Hepatocyte (in vitro differentiated cells): ENCODE data around the gene CNIH3. TPM values are rescaled to one million over a fixed set of nuclear protein-coding genes. Genes with fewer than 3 reads are reported as not detected.

Experiments
- DNase-seq: peaks from one replicate; pipeline ENCODE4 v3.0.0-alpha.2; 2016; ENCODE audit warnings: low spot score
- H2AFZ ChIP-seq: fragments of 200-600 bp; sonication (generic); 2 replicates; pipeline ENCODE4 v1.6.0; 2016; ENCODE audit warnings: antibody characterized with exemption, mild to moderate bottlenecking
- H3K27ac ChIP-seq: fragments of 200-600 bp; sonication (generic); 2 replicates; pipeline ENCODE4 v1.5.1; 2016; ENCODE audit warnings: mild to moderate bottlenecking
- H3K27me3 ChIP-seq: fragments of 200-600 bp; sonication (generic); 2 replicates; pipeline ENCODE4 v1.6.1; 2016
- H3K36me3 ChIP-seq: fragments of 200-600 bp; sonication (generic); replicated peaks from 2 replicates; pipeline ENCODE4 v1.5.1; 2016; ENCODE audit warnings: low read depth; ENCODE audit not compliant: insufficient read depth
- H3K4me1 ChIP-seq: fragments of 200-600 bp; sonication (generic); 2 replicates; pipeline ENCODE4 v1.5.1; 2016; ENCODE audit warnings: mild to moderate bottlenecking, moderate library complexity; ENCODE audit not compliant: insufficient read depth
- H3K4me2 ChIP-seq: fragments of 200-600 bp; sonication (generic); 2 replicates; pipeline ENCODE4 v1.6.0; 2016
- H3K4me3 ChIP-seq: fragments of 200-600 bp; sonication (generic); 2 replicates; pipeline ENCODE4 v1.5.1; 2016; ENCODE audit warnings: mild to moderate bottlenecking
- H3K79me2 ChIP-seq: fragments of 200-600 bp; sonication (generic); 2 replicates; pipeline ENCODE4 v1.6.0; 2017; ENCODE audit warnings: mild to moderate bottlenecking
- H3K9me2 ChIP-seq: fragments of 200-600 bp; sonication (generic); replicated peaks from 2 replicates; pipeline ENCODE4 v1.6.0; 2017; ENCODE audit warnings: mild to moderate bottlenecking; ENCODE audit not compliant: insufficient read depth
- H3K9me3 ChIP-seq: fragments of 200-600 bp; sonication (generic); 2 replicates; pipeline ENCODE4 v1.5.1; 2016; ENCODE audit warnings: low read depth, mild to moderate bottlenecking
- H4K20me1 ChIP-seq: fragments of 200-600 bp; sonication (generic); 2 replicates; pipeline ENCODE4 v1.6.0; 2016; ENCODE audit warnings: mild to moderate bottlenecking; ENCODE audit not compliant: insufficient read depth, poor library complexity, severe bottlenecking
- CTCF ChIP-seq: fragments of 200-600 bp; sonication (generic); IDR thresholded peaks from 2 replicates; pipeline ENCODE4 v1.5.1; 2016; ENCODE audit warnings: antibody characterized with exemption, mild to moderate bottlenecking; ENCODE audit not compliant: poor library complexity
- EZH2 ChIP-seq: fragments of 200-600 bp; sonication (generic); IDR thresholded peaks from 2 replicates; pipeline ENCODE4 v1.6.1; 2016; ENCODE audit warnings: antibody characterized with exemption, mild to moderate bottlenecking, borderline replicate concordance
- EZH2phosphoT487 ChIP-seq: fragments of 200-600 bp; sonication (generic); IDR thresholded peaks from one replicate; pipeline ENCODE4 v1.6.1; 2018; ENCODE audit warnings: antibody characterized with exemption, mild to moderate bottlenecking, low read depth, moderate library complexity; ENCODE audit not compliant: unreplicated experiment, severe bottlenecking
- WGBS: methylation state at CpG from one replicate; pipeline ENCODE4 v1.1.6; 2016; ENCODE audit warnings: low lambda C conversion rate; ENCODE audit errors: missing lambda C conversion rate; 5-methylcytosine and 5-hydroxymethylcytosine counted together
- polyA plus RNA-seq: library from polyadenylated mRNA; unstranded; fragments of >200 nt; fragmentation: Nextera tagmentation; extraction: Ambion mirVana; gene quantifications from 2 replicates; pipeline ENCODE4 v1.2.1, GENCODE V29; 2016
- total RNA-seq: library from RNA; depleted of rRNA; stranded (reverse); fragments of >200 nt; gene quantifications from 2 replicates; pipeline ENCODE4 v1.2.3, GENCODE V29; 2014

The CNIH3 gene
- total and polyA plus RNA-seq, 2 experiments from 2014 or later, result 2.8 to 3.5 TPM

- 77% methylated on average over 9 of the region's 9 CpGs for WGBS
- Histone ChIP-seq H2AFZ (no peak overlapping the region), H4K20me1 (no peaks in the 10 kb centered on the region), H3K9me3 (no peaks in the 10 kb centered on the region), H3K9me2 (no peaks in the 10 kb centered on the region), H3K4me1 (no peaks in the 10 kb centered on the region), H3K79me2 (no peaks in the 10 kb centered on the region), H3K36me3 (no peaks in the 10 kb centered on the region), H3K4me2 (no peak overlapping the region), H3K27ac (no peak overlapping the region), H3K27me3 (no peaks in the 10 kb centered on the region), H3K4me3 (no peak overlapping the region)
- TF ChIP-seq EZH2 (no peak), EZH2phosphoT487 (no peak), CTCF (no peak)
- DNase-seq, result no peak
Measured at GRCh38 chr1:224743608-224744164, 127.6 kb downstream of the CNIH3 start.

GRCh38 chr1:224744521-224744920 lies 128.4 kb downstream of the CNIH3 start:
- no peak overlapping the region for H2AFZ ChIP-seq
- TF ChIP-seq EZH2, result no peak
- no peak for TF ChIP-seq CTCF
- TF ChIP-seq EZH2phosphoT487, result no peak
- DNase-seq, result no peak
- no peaks in the 10 kb centered on the region for H3K4me1 ChIP-seq
- H3K4me2 ChIP-seq, result no peak overlapping the region
- 92% methylated on average over 5 of the region's 5 CpGs for WGBS
- no peak overlapping the region for H3K4me3 ChIP-seq
- H3K27ac ChIP-seq, result no peak overlapping the region
- no peaks in the 10 kb centered on the region for H3K9me3 ChIP-seq
- no peaks in the 10 kb centered on the region for H4K20me1 ChIP-seq
- H3K9me2 ChIP-seq, result no peaks in the 10 kb centered on the region
- H3K27me3 ChIP-seq, result no peaks in the 10 kb centered on the region
- no peaks in the 10 kb centered on the region for H3K36me3 ChIP-seq
- H3K79me2 ChIP-seq, result no peaks in the 10 kb centered on the region

- no peak overlapping the region for H3K4me3 ChIP-seq
- H3K79me2 ChIP-seq, result no peaks in the 10 kb centered on the region
- TF ChIP-seq EZH2, result no peak
- no peak for TF ChIP-seq CTCF
- TF ChIP-seq EZH2phosphoT487, result no peak
- H3K27ac ChIP-seq, result no peak overlapping the region
- DNase-seq, result no peak
- no peaks in the 10 kb centered on the region for H3K4me1 ChIP-seq
- no peaks in the 10 kb centered on the region for H3K27me3 ChIP-seq
- H3K36me3 ChIP-seq, result no peaks in the 10 kb centered on the region
- no peak overlapping the region for H2AFZ ChIP-seq
- no peaks in the 10 kb centered on the region for H4K20me1 ChIP-seq
- 77% methylated on average over 1 of the region's 1 CpG for WGBS
- no peaks in the 10 kb centered on the region for H3K9me2 ChIP-seq
- H3K4me2 ChIP-seq, result no peak overlapping the region
- no peaks in the 10 kb centered on the region for H3K9me3 ChIP-seq
Measured at GRCh38 chr1:224745394-224745793, 129.3 kb downstream of the CNIH3 start.
